Mesothelial cell of epicardium (in vitro differentiated cells): Measurements from ENCODE around the gene SIRT6. TPM values are rescaled to one million over a fixed set of nuclear protein-coding genes. Genes with fewer than 3 reads are reported as not detected.
A peak's percentile ranks its signal among the peaks of the same experiment; 100 is the strongest.

Experiments used
- DNase-seq, 2 experiments: peaks; one replicate each; pipeline ENCODE4 v3.0.0; 2021; ENCODE audit warnings: low spot score in 2 of 2; ENCODE audit not compliant: unreplicated experiment in 2 of 2
- H3K27ac Mint-ChIP-seq: 2 replicates; pipeline ENCODE4 v1.8.0; 2021; ENCODE audit warnings: mixed read lengths
- H3K27me3 Mint-ChIP-seq: 2 replicates; pipeline ENCODE4 v1.8.0; 2021; ENCODE audit warnings: low read depth, mixed read lengths
- H3K36me3 Mint-ChIP-seq: 2 replicates; pipeline ENCODE4 v1.8.0; 2021; ENCODE audit warnings: mixed read lengths
- H3K4me1 Mint-ChIP-seq: 2 replicates; pipeline ENCODE4 v1.8.0; 2021; ENCODE audit warnings: mixed read lengths
- H3K4me3 Mint-ChIP-seq: 2 replicates; pipeline ENCODE4 v1.8.0; 2021; ENCODE audit warnings: mild to moderate bottlenecking, moderate library complexity, mixed read lengths
- H3K9me3 Mint-ChIP-seq: 2 replicates; pipeline ENCODE4 v1.8.0; 2021; ENCODE audit warnings: mixed read lengths
- CTCF ChIP-seq: fragments of 200-600 bp; sonication (generic); IDR thresholded peaks from one replicate; pipeline ENCODE4 v1.5.0; 2021; ENCODE audit warnings: antibody characterized with exemption; ENCODE audit not compliant: unreplicated experiment
- total RNA-seq: library from RNA; stranded (reverse); gene quantifications from 3 replicates; pipeline ENCODE4 v1.2.1, GENCODE V29; 2021

SIRT6 gene
- total RNA-seq, 1 donor from 2014 or later = 25.6 TPM

GRCh38 chr19:4124638-4125037, 57.7 kb downstream of the SIRT6 start:
- Mint-ChIP-seq H3K9me3 (no peaks in the 10 kb centered on the region), H3K36me3 (peaks cover 3% of the 10 kb centered on the region)
- no peak for DNase-seq

More at GRCh38 chr19:4124638-4125037, 57.7 kb downstream of the SIRT6 start:
- Mint-ChIP-seq H3K4me3 (peak overlapping the region; percentile 74), H3K4me1 (peaks cover 13% of the 10 kb centered on the region), H3K27ac (peak overlapping the region; percentile 60), H3K27me3 (no peaks in the 10 kb centered on the region)
- TF ChIP-seq CTCF = no peak

Other genes with a start within 250 kb of the SIRT6 start
- not detected in 3 replicates for gene NMRK2, start 249.5 kb downstream of the SIRT6 start, total RNA-seq
- gene DAPK3, start 211.5 kb downstream of the SIRT6 start, total RNA-seq = 127 to 135 TPM (median 131 TPM) in 3 replicates
- gene EEF2, start 197.1 kb downstream of the SIRT6 start, total RNA-seq = 2,808 to 2,923 TPM (median 2,892 TPM) in 3 replicates
- gene PIAS4, start 174.8 kb downstream of the SIRT6 start, total RNA-seq = 47.9 to 50.1 TPM (median 48.0 TPM) in 3 replicates
- gene ZBTB7A, start 115.7 kb downstream of the SIRT6 start, total RNA-seq = 27.3 to 27.9 TPM (median 27.7 TPM) in 3 replicates
- gene MAP2K2, start 58.4 kb downstream of the SIRT6 start, total RNA-seq = 147 to 161 TPM (median 152 TPM) in 3 replicates
- gene CREB3L3, start 28.9 kb downstream of the SIRT6 start, total RNA-seq = not detected in 3 replicates
- gene ANKRD24, start 126 bp upstream of the SIRT6 start, total RNA-seq = 0.75 to 0.98 TPM (median 0.86 TPM) in 3 replicates
- gene EBI3, start 47.0 kb upstream of the SIRT6 start, total RNA-seq = 0.22 to 0.96 TPM (median 0.68 TPM) in 3 replicates
- gene YJU2, start 64.5 kb upstream of the SIRT6 start, total RNA-seq = 19.5 to 22.1 TPM (median 21.3 TPM) in 3 replicates
- gene SHD, start 96.7 kb upstream of the SIRT6 start, total RNA-seq = 3.2 to 4.8 TPM (median 4.0 TPM) in 3 replicates
- gene TMIGD2, start 119.8 kb upstream of the SIRT6 start, total RNA-seq = 0.29 TPM in 1 of 3 replicates, not detected in the others
- 16.4 to 17.7 TPM (median 17.1 TPM) in 3 replicates for gene FSD1, start 122.0 kb upstream of the SIRT6 start, total RNA-seq
- gene STAP2, start 156.3 kb upstream of the SIRT6 start, total RNA-seq = 74.0 to 79.4 TPM (median 75.3 TPM) in 3 replicates
- gene MPND, start 161.0 kb upstream of the SIRT6 start, total RNA-seq = 34.6 to 42.4 TPM (median 42.2 TPM) in 3 replicates
- gene SH3GL1, start 218.0 kb upstream of the SIRT6 start, total RNA-seq = 89.9 to 91.7 TPM (median 90.1 TPM) in 3 replicates
- gene CHAF1A, start 220.1 kb upstream of the SIRT6 start, total RNA-seq = 30.9 to 35.1 TPM (median 33.1 TPM) in 3 replicates